GM12878 (cell line): ENCODE results near the gene IRS2. TPM values are rescaled to one million over a fixed set of nuclear protein-coding genes. Genes with fewer than 3 reads are reported as not detected.

ENCODE experiments used
- ATAC-seq: fragments of 200-7000 bp; cut with Tn5 transposase; 3 replicates; pipeline ENCODE4 v1.9.1; 2020; ENCODE audit warnings: mild to moderate bottlenecking, moderate library complexity
- BruUV-seq: library from RNA; stranded (reverse); fragments of 400-500 nt; replicated peaks from 2 replicates; lab custom pipeline; 2021; lab: Mats Ljungman, UMichigan
- CTCF ChIA-PET: fragments of 300-600 bp; sonication (Branson Sonifier 250); formaldehyde crosslinking; extraction: SDS; loops from one replicate; lab custom pipeline; 2021; ENCODE audit warnings: inconsistent platforms; lab: Yijun Ruan, JAX
- POLR2A ChIA-PET: fragments of 350-600 bp; formaldehyde crosslinking; extraction: SDS; loops from one replicate; lab custom pipeline; 2021; ENCODE audit warnings: inconsistent platforms; lab: Charles Lee
- RAD21 ChIA-PET: fragments of 300-600 bp; sonication (Branson Sonifier 250); formaldehyde crosslinking; loops from one replicate; lab custom pipeline; 2023; ENCODE audit warnings: antibody characterized with exemption; ENCODE audit not compliant: unreplicated experiment; lab: Charles Lee
- SMC1A ChIA-PET: fragments of 300-600 bp; sonication (Branson Sonifier 250); formaldehyde crosslinking; loops from one replicate; lab custom pipeline; 2023; ENCODE audit not compliant: unreplicated experiment, uncharacterized antibody; lab: Charles Lee
- DNase-seq: peaks from one replicate; pipeline ENCODE4 v3.0.0-alpha.2; 2011; ENCODE audit warnings: low read depth, low spot score
- FAIRE-seq: peaks from 3 replicates; lab custom pipeline; 2011; peaks lifted over from hg19 to GRCh38; lab: Jason Lieb, UNC
- H2AFZ ChIP-seq: 2 replicates; pipeline ENCODE4 v1.6.0; 2011; ENCODE audit warnings: low read depth, low read length, control low read depth; ENCODE audit not compliant: control insufficient read depth
- H3K27ac ChIP-seq: 2 replicates; pipeline ENCODE4 v1.5.1; 2011; ENCODE audit warnings: control low read depth; ENCODE audit not compliant: control insufficient read depth, insufficient read depth
- H3K27me3 ChIP-seq, 2 experiments: replicated peaks in 1 of 2; 2 replicates each; pipeline versions ENCODE4 v1.6.0 to v1.6.1; 2011; ENCODE audit warnings: low read length in 1 of 2; ENCODE audit not compliant: control insufficient read depth in 2 of 2, insufficient read depth in 2 of 2
- H3K36me3 ChIP-seq, 2 experiments: 2 replicates each; pipeline ENCODE4 v1.5.1; 2011; ENCODE audit warnings: low read length in 1 of 2; ENCODE audit not compliant: control insufficient read depth in 2 of 2, insufficient read depth in 2 of 2
- H3K4me1 ChIP-seq: 2 replicates; pipeline ENCODE4 v1.6.1; 2011; ENCODE audit warnings: mild to moderate bottlenecking, low read length, moderate library complexity, mixed read lengths; ENCODE audit not compliant: control insufficient read depth, insufficient read depth
- H3K4me2 ChIP-seq: 2 replicates; pipeline ENCODE4 v1.6.0; 2011; ENCODE audit warnings: control low read depth; ENCODE audit not compliant: control insufficient read depth, insufficient read depth
- H3K4me3 ChIP-seq: fragments of 200-600 bp; sonication (generic); 2 replicates; pipeline ENCODE4 v1.5.1; 2016
- H3K79me2 ChIP-seq: 2 replicates; pipeline ENCODE4 v1.6.0; 2011; ENCODE audit warnings: low read length; ENCODE audit not compliant: control insufficient read depth, insufficient read depth
- H3K9ac ChIP-seq: 2 replicates; pipeline ENCODE4 v1.8.0; 2011; ENCODE audit warnings: low read length, control low read depth, mixed read lengths; ENCODE audit not compliant: control insufficient read depth, insufficient read depth
- H3K9me3 ChIP-seq: replicated peaks from 3 replicates; pipeline ENCODE4 v1.5.1; 2011; ENCODE audit warnings: mild to moderate bottlenecking, low read length; ENCODE audit not compliant: control insufficient read depth, insufficient read depth
- H4K20me1 ChIP-seq: 2 replicates; pipeline ENCODE4 v1.6.0; 2011; ENCODE audit not compliant: control insufficient read depth, insufficient read depth
- ATF3 ChIP-seq: IDR thresholded peaks from 2 replicates; pipeline ENCODE4 v1.6.1; 2011; ENCODE audit warnings: low read depth, mild to moderate bottlenecking, low read length, moderate library complexity, borderline replicate concordance; ENCODE audit errors: extremely low read depth
- CBX5 ChIP-seq: sonication (generic); IDR thresholded peaks from 2 replicates; pipeline ENCODE4 v1.6.1; 2016; ENCODE audit warnings: low read depth, moderate library complexity, mild to moderate bottlenecking, inconsistent platforms
- CHD4 ChIP-seq: fragments of 200-600 bp; sonication (generic); IDR thresholded peaks from 2 replicates; pipeline ENCODE4 v1.6.1; 2016; ENCODE audit warnings: mild to moderate bottlenecking
- EP300 ChIP-seq, 2 experiments: fragments of 150-350 bp in 1 of 2; IDR thresholded peaks; 2 replicates each; pipeline ENCODE4 v1.6.1; 2011 to 2012; ENCODE audit warnings: low read depth in 2 of 2, low read length in 2 of 2, borderline replicate concordance in 1 of 2, improper control_type of control experiment in 1 of 2, inconsistent platforms in 1 of 2; ENCODE audit not compliant: control insufficient read depth in 1 of 2
- GATAD2B ChIP-seq: fragments of 450-650 bp; conservative IDR thresholded peaks from 2 replicates; pipeline ENCODE4 v1.6.1; 2017; ENCODE audit warnings: low read depth, mild to moderate bottlenecking, moderate library complexity
- HSF1 ChIP-seq: fragments of 150-350 bp; IDR thresholded peaks from 2 replicates; pipeline ENCODE4 v1.6.1; 2014; ENCODE audit warnings: mild to moderate bottlenecking, low read depth, low read length
- IRF3 ChIP-seq: fragments of 450-650 bp; IDR thresholded peaks from 2 replicates; pipeline ENCODE4 v1.6.1; 2014; ENCODE audit warnings: mild to moderate bottlenecking
- MTA2 ChIP-seq: fragments of 450-650 bp; IDR thresholded peaks from 2 replicates; pipeline ENCODE4 v1.6.1; 2016; ENCODE audit warnings: low read depth, mild to moderate bottlenecking, moderate library complexity
- NFYB ChIP-seq: IDR thresholded peaks from 2 replicates; pipeline ENCODE4 v1.6.1; 2011; ENCODE audit warnings: low read depth, mild to moderate bottlenecking, low read length, improper control_type of control experiment, moderate library complexity; ENCODE audit not compliant: insufficient read depth
- POLR2A ChIP-seq: IDR thresholded peaks from 2 replicates; pipeline ENCODE4 v1.6.1; 2011; ENCODE audit warnings: low read depth, mild to moderate bottlenecking, low read length
- POLR2AphosphoS5 ChIP-seq: IDR thresholded peaks from 2 replicates; pipeline ENCODE4 v1.6.1; 2011; ENCODE audit warnings: mild to moderate bottlenecking, low read length, inconsistent platforms
- SIX5 ChIP-seq: IDR thresholded peaks from 2 replicates; pipeline ENCODE4 v1.6.1; 2011; ENCODE audit warnings: mild to moderate bottlenecking, low read depth, low read length, moderate library complexity; ENCODE audit not compliant: severe bottlenecking
- SPI1 ChIP-seq: IDR thresholded peaks from 2 replicates; pipeline ENCODE4 v1.6.1; 2011; ENCODE audit warnings: low read depth, mild to moderate bottlenecking, low read length, moderate library complexity, borderline replicate concordance; ENCODE audit not compliant: insufficient read depth
- SREBF2 ChIP-seq: IDR thresholded peaks from 2 replicates; pipeline ENCODE4 v1.6.1; 2012; ENCODE audit warnings: mild to moderate bottlenecking, low read length
- TARDBP ChIP-seq: IDR thresholded peaks from 2 replicates; pipeline ENCODE4 v1.6.1; 2016; ENCODE audit warnings: borderline replicate concordance
- TCF12 ChIP-seq: IDR thresholded peaks from 2 replicates; pipeline ENCODE4 v1.6.1; 2011; ENCODE audit warnings: low read depth, mild to moderate bottlenecking, low read length
- WGBS: methylation state at CpG from one replicate; pipeline ENCODE4 v1.1.6; 2016; ENCODE audit warnings: low lambda C conversion rate; ENCODE audit not compliant: insufficient replicate concordance, insufficient coverage; ENCODE audit errors: missing lambda C conversion rate; 5-methylcytosine and 5-hydroxymethylcytosine counted together
- in situ Hi-C: fragments of 300-500 bp; cut with MboI; formaldehyde crosslinking; loops from 9 replicates; pipeline ENCODE4 v1.14.3; 2018; ENCODE audit warnings: mixed read lengths
- intact Hi-C: fragments of 100-400 bp; cut with micrococcal nuclease; formaldehyde crosslinking; loops from one replicate; pipeline ENCODE4 v1.14.2; 2022; ENCODE audit not compliant: unreplicated experiment
- polyA plus RNA-seq, 11 experiments: library from polyadenylated mRNA; depleted of rRNA in 4 of 11; unstranded in 6 of 11; stranded (reverse) in 5 of 11; fragments of >200 nt; fragmentation: Nextera tagmentation in 4 of 11; fragmentation: Illumina TruSeq in 1 of 11; extraction: Ambion mirVana in 4 of 11; extraction: Trizol in 1 of 11; gene quantifications; 1 replicate in 1 of 11; 2 replicates in 10 of 11; pipeline versions ENCODE4 v1.2.1 to v1.2.3, GENCODE V29; 2011 to 2016; ENCODE audit warnings: inconsistent platforms in 2 of 11, missing spikeins in 2 of 11, low read depth in 1 of 11
- total RNA-seq, 4 experiments: library from RNA; depleted of rRNA in 3 of 4; stranded (reverse); fragments of >200 nt in 3 of 4; fragmentation: Illumina TruSeq in 1 of 4; extraction: Trizol in 1 of 4; gene quantifications; 2 replicates each; pipeline versions ENCODE4 v1.2.1 to v1.2.3, GENCODE V29; 2013 to 2021

The IRS2 gene
- total and polyA plus RNA-seq, 10 of the 15 experiments (the other 5 are each of a cell fraction or from before 2014, with no cell fraction given), result 0.01 to 0.31 (median 0.07) TPM; not detected in 6

GRCh38 chr13:109730812-109731335 lies 55.5 kb downstream of the IRS2 start:
- Histone ChIP-seq H3K27ac (no peak overlapping the region), H3K4me2 (no peak overlapping the region), H2AFZ (no peak overlapping the region), H3K4me1 (no peaks in the 10 kb centered on the region), H3K9ac (no peak overlapping the region), H3K27me3 (no peaks in the 10 kb centered on the region), H3K36me3 (no peaks in the 10 kb centered on the region), H3K79me2 (no peaks in the 10 kb centered on the region), H4K20me1 (no peaks in the 10 kb centered on the region), H3K9me3 (no peaks in the 10 kb centered on the region; the same call in 2 of the 3 replicates), H3K4me3 (no peak overlapping the region)
- intact Hi-C loops, result no loop called here
- no peak for FAIRE-seq
- ChIA-PET SMC1A (no interaction called here), CTCF (no interaction called here), POLR2A (no interaction called here), RAD21 (no interaction called here)
- whole genome bisulfite sequencing, result 57% methylated on average over 13 of the region's 13 CpGs
- DNase-seq, result no peak
- ATAC-seq, result no peak
- BruUV-seq, result no TSS peak
- TF ChIP-seq GATAD2B, result no peak
- no peak for TF ChIP-seq TARDBP
- TF ChIP-seq NFYB, result no peak
- TF ChIP-seq HSF1, result no peak
- no peak for TF ChIP-seq EP300 (IDR thresholded peaks at IDR 0.05; ENCODE audit: borderline replicate concordance in 1 of 2, control insufficient read depth in 1 of 2, low read depth in 2 of 2, low read length in 2 of 2)
- TF ChIP-seq POLR2AphosphoS5, result no peak
- TF ChIP-seq SIX5, result no peak
- no peak for TF ChIP-seq POLR2A
- TF ChIP-seq CBX5, result no peak
- no peak for TF ChIP-seq TCF12
- TF ChIP-seq SREBF2, result no peak
- no peak for TF ChIP-seq IRF3
- TF ChIP-seq CHD4, result no peak
- TF ChIP-seq MTA2, result no peak
- no peak for TF ChIP-seq ATF3
- no peak for TF ChIP-seq SPI1
- in situ Hi-C loops, result no loop called here
